Measurements from ENCODE around the gene ZNF835.

- no peak for TF ChIP-seq CTCF (IDR thresholded peaks at IDR 0.05; ENCODE audit: insufficient read depth, low read length, poor library complexity, severe bottlenecking)
- no peak for TF ChIP-seq EZH2phosphoT487 (conservative IDR thresholded peaks at IDR 0.05; ENCODE audit: low read length)
Measured at GRCh38 chr19:56690670-56691069, 19.1 kb upstream of the ZNF835 start.

Measured in SU-DHL-6 (cell line).